CD14-positive monocyte (primary cell): ENCODE data around the gene BATF2. TPM values are rescaled to one million over a fixed set of nuclear protein-coding genes. Genes with fewer than 3 reads are reported as not detected.

Experiments
- DNase-seq, 3 donors: peaks; one replicate each; pipeline ENCODE4 v3.0.0-alpha.2; 2011 to 2022
- H2AFZ ChIP-seq: 2 replicates; pipeline ENCODE4 v1.6.0; 2012; ENCODE audit warnings: mild to moderate bottlenecking, low read depth, low read length, inconsistent platforms; ENCODE audit not compliant: insufficient read depth, poor library complexity, severe bottlenecking
- H3K27ac ChIP-seq, 2 donors: 1 replicate in 1 of 2; 2 replicates in 1 of 2; pipeline ENCODE4 v1.5.1; 2012 to 2013; ENCODE audit warnings: low read length in 2 of 2, control low read depth in 1 of 2, inconsistent platforms in 1 of 2, low read depth in 1 of 2, mild to moderate bottlenecking in 1 of 2
- H3K27me3 ChIP-seq, 2 donors: one replicate each; pipeline versions ENCODE4 v1.6.0 to v1.6.1; 2011 to 2013; ENCODE audit warnings: low read length in 2 of 2; ENCODE audit not compliant: control insufficient read depth in 2 of 2, insufficient read depth in 2 of 2
- H3K36me3 ChIP-seq, 2 donors: replicated peaks in 1 of 2; 1 replicate in 1 of 2; 2 replicates in 1 of 2; pipeline versions ENCODE4 v1.5.1 to v1.6.1; 2012 to 2013; ENCODE audit warnings: low read length in 2 of 2, control low read depth in 1 of 2, inconsistent platforms in 1 of 2, mild to moderate bottlenecking in 1 of 2; ENCODE audit not compliant: insufficient read depth in 2 of 2, control insufficient read depth in 1 of 2
- H3K4me1 ChIP-seq, 2 donors: 1 replicate in 1 of 2; 2 replicates in 1 of 2; pipeline versions ENCODE4 v1.5.1 to v1.6.1; 2012 to 2013; ENCODE audit warnings: low read length in 2 of 2, control low read depth in 1 of 2, inconsistent platforms in 1 of 2, mild to moderate bottlenecking in 1 of 2, moderate library complexity in 1 of 2; ENCODE audit not compliant: insufficient read depth in 2 of 2, control insufficient read depth in 1 of 2
- H3K4me2 ChIP-seq: replicated peaks from 2 replicates; pipeline ENCODE3; 2012; ENCODE audit warnings: low read length, moderate library complexity, mild to moderate bottlenecking; ENCODE audit not compliant: poor library complexity, severe bottlenecking; ENCODE audit errors: extremely low read depth
- H3K4me3 ChIP-seq, 3 experiments: fragments of 200-600 bp in 1 of 3; sonication (generic) in 1 of 3; replicated peaks in 1 of 3; 1 replicate in 2 of 3; 2 replicates in 1 of 3; pipeline ENCODE4 v1.5.1; 2011 to 2013; ENCODE audit warnings: low read length in 3 of 3, mild to moderate bottlenecking in 3 of 3, control low read depth in 2 of 3, low read depth in 2 of 3, inconsistent platforms in 1 of 3, moderate library complexity in 1 of 3
- H3K79me2 ChIP-seq: 2 replicates; pipeline ENCODE4 v1.6.0; 2012; ENCODE audit warnings: mild to moderate bottlenecking, control low read depth, inconsistent platforms, low read length, moderate library complexity; ENCODE audit not compliant: insufficient read depth
- H3K9ac ChIP-seq: 2 replicates; pipeline ENCODE4 v1.6.0; 2017; ENCODE audit warnings: low read length, mild to moderate bottlenecking; ENCODE audit not compliant: insufficient read depth, poor library complexity, severe bottlenecking
- H3K9me3 ChIP-seq, 2 donors: replicated peaks in 1 of 2; 1 replicate in 1 of 2; 2 replicates in 1 of 2; pipeline versions ENCODE4 v1.5.1 to v1.6.1; 2012 to 2013; ENCODE audit warnings: low read length in 2 of 2, control low read depth in 1 of 2; ENCODE audit not compliant: control insufficient read depth in 1 of 2, insufficient read depth in 1 of 2
- H4K20me1 ChIP-seq: 2 replicates; pipeline ENCODE4 v1.6.0; 2012; ENCODE audit warnings: mild to moderate bottlenecking, low read length, control low read depth, moderate library complexity; ENCODE audit not compliant: insufficient read depth
- H3K27ac Mint-ChIP-seq, 7 donors: one replicate each; pipeline ENCODE4 v1.8.0; 2020; ENCODE audit warnings: mild to moderate bottlenecking in 7 of 7, mixed read lengths in 7 of 7, moderate library complexity in 6 of 7, inconsistent platforms in 2 of 7
- H3K27me3 Mint-ChIP-seq, 3 donors: one replicate each; pipeline ENCODE4 v1.8.0; 2021 to 2022; ENCODE audit warnings: low read depth in 3 of 3, mild to moderate bottlenecking in 3 of 3, mixed read lengths in 3 of 3, moderate library complexity in 3 of 3, inconsistent platforms in 1 of 3
- H3K36me3 Mint-ChIP-seq, 2 donors: one replicate each; pipeline ENCODE4 v1.8.0; 2020; ENCODE audit warnings: mixed read lengths in 2 of 2, inconsistent platforms in 1 of 2, mild to moderate bottlenecking in 1 of 2
- H3K4me1 Mint-ChIP-seq: one replicate; pipeline ENCODE4 v1.8.0; 2020; ENCODE audit warnings: mild to moderate bottlenecking, mixed read lengths
- H3K4me3 Mint-ChIP-seq, 2 donors: one replicate each; pipeline ENCODE4 v1.8.0; 2020; ENCODE audit warnings: mild to moderate bottlenecking in 2 of 2, mixed read lengths in 2 of 2, moderate library complexity in 1 of 2
- H3K9me3 Mint-ChIP-seq, 7 donors: one replicate each; pipeline ENCODE4 v1.8.0; 2020 to 2022; ENCODE audit warnings: mixed read lengths in 7 of 7, mild to moderate bottlenecking in 6 of 7, moderate library complexity in 6 of 7, inconsistent platforms in 2 of 7
- CTCF ChIP-seq: fragments of 200-600 bp; IDR thresholded peaks from one replicate; pipeline ENCODE4 v1.8.0; 2022; ENCODE audit warnings: antibody characterized with exemption, mild to moderate bottlenecking
- WGBS: methylation state at CpG from one replicate; pipeline ENCODE4 v1.1.5; 2013; ENCODE audit warnings: missing lambda C conversion rate; ENCODE audit not compliant: insufficient coverage; 5-methylcytosine and 5-hydroxymethylcytosine counted together
- intact Hi-C, 2 donors: fragments of 100-400 bp; cut with micrococcal nuclease; formaldehyde crosslinking; loops; one replicate each; pipeline versions ENCODE4 v1.15.0 to v1.15.1; 2023
- polyA plus RNA-seq, 3 donors: library from polyadenylated mRNA; depleted of rRNA in 1 of 3; unstranded in 2 of 3; stranded (reverse) in 1 of 3; fragments of 300-500 nt in 2 of 3; fragments of >200 nt in 1 of 3; fragmentation: Illumina TruSeq in 2 of 3; gene quantifications; 1 replicate in 2 of 3; 2 replicates in 1 of 3; pipeline ENCODE4 v1.2.3, GENCODE V29; 2012 to 2021

Gene BATF2
- polyA plus RNA-seq, 3 donors = 0.97 to 1.7 (median 1.1) TPM

- H4K20me1 ChIP-seq = no peaks in the 10 kb centered on the region
- no peak overlapping the region for H2AFZ ChIP-seq
- no peak overlapping the region for H3K9ac ChIP-seq
- H3K27ac ChIP-seq = no peak overlapping the region
- no peak for TF ChIP-seq CTCF
- H3K27me3 Mint-ChIP-seq = peaks cover 3 to 11% (median 3%) of the 10 kb centered on the region in 3 donors
- H3K79me2 ChIP-seq = no peaks in the 10 kb centered on the region
- no peak overlapping the region for H3K27ac Mint-ChIP-seq
- no peaks in the 10 kb centered on the region for H3K27me3 ChIP-seq
- no peak overlapping the region for H3K4me3 Mint-ChIP-seq
- no peak overlapping the region for H3K4me2 ChIP-seq
- no peak overlapping the region for H3K4me3 ChIP-seq
- peaks cover 17% of the 10 kb centered on the region for H3K4me1 Mint-ChIP-seq
- no peak for DNase-seq
- no peaks in the 10 kb centered on the region for H3K36me3 Mint-ChIP-seq
- H3K36me3 ChIP-seq = no peaks in the 10 kb centered on the region
- H3K4me1 ChIP-seq = peaks cover 7 to 13% of the 10 kb centered on the region in 2 donors
- intact Hi-C loops = no loop called here
- no peaks in the 10 kb centered on the region for H3K9me3 Mint-ChIP-seq
- no peaks in the 10 kb centered on the region for H3K9me3 ChIP-seq
- 100% methylated on average over 1 of the region's 5 CpGs for WGBS
Observed at GRCh38 chr11:64963072-64963631, 33.6 kb downstream of the BATF2 start.

GRCh38 chr11:64960719-64961118, 36.1 kb downstream of the BATF2 start:
- no peak for DNase-seq
- Histone ChIP-seq H3K79me2 (no peaks in the 10 kb centered on the region), H3K4me3 (no peak overlapping the region), H3K4me2 (no peak overlapping the region), H3K27ac (no peak overlapping the region), H3K9me3 (no peaks in the 10 kb centered on the region), H3K27me3 (no peaks in the 10 kb centered on the region), H2AFZ (no peak overlapping the region), H3K36me3 (no peaks in the 10 kb centered on the region), H3K9ac (no peak overlapping the region), H3K4me1 (peaks cover 7 to 13% of the 10 kb centered on the region in 2 donors), H4K20me1 (no peaks in the 10 kb centered on the region)
- TF ChIP-seq CTCF = no peak
- intact Hi-C loops = no loop called here
- Mint-ChIP-seq H3K27ac (no peak overlapping the region), H3K4me1 (peaks cover 17% of the 10 kb centered on the region), H3K9me3 (no peaks in the 10 kb centered on the region), H3K36me3 (no peaks in the 10 kb centered on the region), H3K27me3 (peaks cover 5 to 12% (median 7%) of the 10 kb centered on the region in 3 donors), H3K4me3 (no peak overlapping the region)
- 89% methylated on average over 3 of the region's 4 CpGs for WGBS
